K562 (cell line): Measurements from ENCODE around the gene RNF6. TPM values are rescaled to one million over a fixed set of nuclear protein-coding genes. Genes with fewer than 3 reads are reported as not detected.

Experiments
- CXXC5 ChIP-seq: fragments of 250-450 bp; sonication (Bioruptor Pico); IDR thresholded peaks from 2 replicates; pipeline ENCODE4 v1.8.0; 2022; ENCODE audit warnings: inconsistent platforms, mild to moderate bottlenecking, moderate library complexity
- HNRNPL ChIP-seq: fragments of 200-400 bp; formaldehyde crosslinking; IDR thresholded peaks from 2 replicates; pipeline ENCODE4 v1.6.1; 2017; ENCODE audit warnings: low read depth, mild to moderate bottlenecking, low read length
- KLF16 ChIP-seq: IDR thresholded peaks from 2 replicates; pipeline ENCODE4 v1.6.1; 2016; ENCODE audit warnings: antibody characterized with exemption
- MCM2 ChIP-seq: fragments of 450-650 bp; IDR thresholded peaks from 2 replicates; pipeline ENCODE4 v1.6.1; 2017; ENCODE audit warnings: low read depth, mild to moderate bottlenecking
- PHB ChIP-seq: fragments of 250-450 bp; sonication (Bioruptor Pico); IDR thresholded peaks from 2 replicates; pipeline ENCODE4 v1.5.0; 2021
- PHB2 ChIP-seq: fragments of 450-650 bp; IDR thresholded peaks from 2 replicates; pipeline ENCODE4 v1.6.1; 2017; ENCODE audit warnings: low read depth
- SREBF2 ChIP-seq: sonication (generic); formaldehyde crosslinking; IDR thresholded peaks from 2 replicates; pipeline ENCODE4 v1.4.0; 2020; ENCODE audit warnings: mild to moderate bottlenecking, missing genetic modification reagents
- TCF7L2 ChIP-seq: fragments of 150-350 bp; IDR thresholded peaks from 2 replicates; pipeline ENCODE4 v1.6.1; 2016; ENCODE audit warnings: low read depth, mild to moderate bottlenecking, low read length, moderate library complexity
- THRB ChIP-seq: fragments of 450-650 bp; formaldehyde crosslinking; conservative IDR thresholded peaks from 2 replicates; pipeline ENCODE4 v1.4.0; 2022; ENCODE audit warnings: mild to moderate bottlenecking, missing genetic modification characterization
- TSC22D4 ChIP-seq: fragments of 450-650 bp; IDR thresholded peaks from 2 replicates; pipeline ENCODE4 v1.6.1; 2016; ENCODE audit warnings: missing genetic modification characterization, missing biosample characterization, control low read depth
- ZBTB11 ChIP-seq, 3 experiments: fragments of 200-800 bp in 1 of 3; fragments of 250-450 bp in 1 of 3; fragments of 450-650 bp in 1 of 3; sonication (Bioruptor Pico) in 1 of 3; sonication (Bioruptor generic) in 1 of 3; formaldehyde crosslinking in 1 of 3; IDR thresholded peaks; 2 replicates each; pipeline versions ENCODE4 v1.6.1 to v1.8.0; 2016 to 2022; ENCODE audit warnings: mild to moderate bottlenecking in 2 of 3, missing genetic modification characterization in 2 of 3, missing compliant biosample characterization in 1 of 3, moderate library complexity in 1 of 3
- ZKSCAN8 ChIP-seq: fragments of 200-800 bp; sonication (Bioruptor generic); IDR thresholded peaks from 2 replicates; pipeline ENCODE4 v1.6.1; 2016; ENCODE audit warnings: missing genetic modification characterization, missing compliant biosample characterization
- ZNF232 ChIP-seq: sonication (generic); formaldehyde crosslinking; IDR thresholded peaks from 2 replicates; pipeline ENCODE4 v1.8.0; 2022; ENCODE audit warnings: mild to moderate bottlenecking, missing genetic modification reagents
- ZNF76 ChIP-seq: fragments of 250-450 bp; sonication (Bioruptor Pico); IDR thresholded peaks from 2 replicates; pipeline ENCODE4 v1.4.0; 2020; ENCODE audit warnings: mild to moderate bottlenecking, moderate library complexity, borderline replicate concordance
- ZNF764 ChIP-seq: fragments of 250-450 bp; sonication (Bioruptor Pico); IDR thresholded peaks from 2 replicates; pipeline ENCODE4 v1.4.0; 2020; ENCODE audit warnings: low read depth, mild to moderate bottlenecking, moderate library complexity
- ZNF785 ChIP-seq: fragments of 250-450 bp; sonication (Bioruptor Pico); IDR thresholded peaks from 2 replicates; pipeline ENCODE4 v1.4.0; 2020; ENCODE audit warnings: mild to moderate bottlenecking
- polyA plus RNA-seq, 8 experiments: library from polyadenylated mRNA; depleted of rRNA in 4 of 8; stranded (reverse) in 5 of 8; unstranded in 3 of 8; fragments of >200 nt; fragmentation: Nextera tagmentation in 2 of 8; fragmentation: Illumina TruSeq in 1 of 8; extraction: Ambion mirVana in 2 of 8; extraction: Trizol in 1 of 8; gene quantifications; 2 replicates each; pipeline versions ENCODE4 v1.2.1 to v1.2.3, GENCODE V29; 2011 to 2014; ENCODE audit warnings: inconsistent platforms in 1 of 8, missing spikeins in 1 of 8
- total RNA-seq, 7 experiments: library from RNA; depleted of rRNA in 6 of 7; stranded (reverse); fragments of >200 nt in 6 of 7; fragmentation: Illumina TruSeq in 2 of 7; extraction: Trizol in 2 of 7; gene quantifications; 2 replicates each; pipeline versions ENCODE4 v1.2.1 to v1.2.3, GENCODE V29; 2011 to 2021; ENCODE audit warnings: low replicate concordance in 1 of 7
- TF ChIP-seq, protein P1 (sequence below): IDR thresholded peaks from 2 replicates; pipeline ENCODE4 v1.6.1; 2016; ENCODE audit warnings: missing genetic modification characterization, missing compliant biosample characterization
- TF ChIP-seq, protein P2 (sequence below): sonication (generic); formaldehyde crosslinking; IDR thresholded peaks from 2 replicates; pipeline ENCODE4 v1.8.0; 2022; ENCODE audit warnings: missing genetic modification reagents, mild to moderate bottlenecking, moderate library complexity, borderline replicate concordance

Gene RNF6
- total and polyA plus RNA-seq, 9 of the 15 experiments (the other 6 are each of a cell fraction or from before 2014, with no cell fraction given): 12.0 to 31.4 (median 22.3) TPM

GRCh38 chr13:26221721-26222519 lies at the start of gene RNF6 (continued):
- TF ChIP-seq, protein P1, sequence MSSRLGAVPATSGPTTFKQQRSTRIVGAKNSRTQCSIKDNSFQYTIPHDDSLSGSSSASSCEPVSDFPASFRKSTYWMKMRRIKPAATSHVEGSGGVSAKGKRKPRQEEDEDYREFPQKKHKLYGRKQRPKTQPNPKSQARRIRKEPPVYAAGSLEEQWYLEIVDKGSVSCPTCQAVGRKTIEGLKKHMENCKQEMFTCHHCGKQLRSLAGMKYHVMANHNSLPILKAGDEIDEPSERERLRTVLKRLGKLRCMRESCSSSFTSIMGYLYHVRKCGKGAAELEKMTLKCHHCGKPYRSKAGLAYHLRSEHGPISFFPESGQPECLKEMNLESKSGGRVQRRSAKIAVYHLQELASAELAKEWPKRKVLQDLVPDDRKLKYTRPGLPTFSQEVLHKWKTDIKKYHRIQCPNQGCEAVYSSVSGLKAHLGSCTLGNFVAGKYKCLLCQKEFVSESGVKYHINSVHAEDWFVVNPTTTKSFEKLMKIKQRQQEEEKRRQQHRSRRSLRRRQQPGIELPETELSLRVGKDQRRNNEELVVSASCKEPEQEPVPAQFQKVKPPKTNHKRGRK (tag): no peak
- no peak for TF ChIP-seq THRB
- TF ChIP-seq MCM2: no peak
- no peak for TF ChIP-seq ZNF785 (CRISPR knock-in tag)
- TF ChIP-seq KLF16: no peak
- TF ChIP-seq ZBTB11 (CRISPR knock-in tag; IDR thresholded peaks at IDR 0.05): peak; percentile 94 to 99 (median 98)
- TF ChIP-seq CXXC5 (CRISPR knock-in tag): peak; percentile 85
- no peak for TF ChIP-seq ZNF232
- no peak for TF ChIP-seq HNRNPL
- TF ChIP-seq SREBF2: no peak
- no peak for TF ChIP-seq PHB
- TF ChIP-seq ZNF76 (CRISPR knock-in tag): no peak
- TF ChIP-seq ZNF764 (CRISPR knock-in tag): no peak
- TF ChIP-seq TSC22D4 (tag): no peak
- TF ChIP-seq, protein P2, sequence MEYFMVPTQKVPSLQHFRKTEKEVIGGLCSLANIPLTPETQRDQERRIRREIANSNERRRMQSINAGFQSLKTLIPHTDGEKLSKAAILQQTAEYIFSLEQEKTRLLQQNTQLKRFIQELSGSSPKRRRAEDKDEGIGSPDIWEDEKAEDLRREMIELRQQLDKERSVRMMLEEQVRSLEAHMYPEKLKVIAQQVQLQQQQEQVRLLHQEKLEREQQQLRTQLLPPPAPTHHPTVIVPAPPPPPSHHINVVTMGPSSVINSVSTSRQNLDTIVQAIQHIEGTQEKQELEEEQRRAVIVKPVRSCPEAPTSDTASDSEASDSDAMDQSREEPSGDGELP (CRISPR knock-in tag): peak; percentile 58; the same call in 1 of the 2 replicates
- TF ChIP-seq TCF7L2: no peak
- no peak for TF ChIP-seq PHB2
- TF ChIP-seq ZKSCAN8 (CRISPR knock-in tag): no peak
